Gastrocnemius medialis (tissue), 4 donors: Measurements from ENCODE around the gene AMELX. TPM values are rescaled to one million over a fixed set of nuclear protein-coding genes. Genes with fewer than 3 reads are reported as not detected.

Source experiments
- ATAC-seq, 2 donors: fragments of 150-250 bp; one replicate each; pipeline ENCODE4 v1.9.1; 2016
- DNase-seq, 2 donors: peaks; one replicate each; pipeline ENCODE4 v3.0.0-alpha.2; 2019
- H3K27ac ChIP-seq, 4 donors: fragments of 200-600 bp; sonication (generic); 1 replicate in 1 of 4; 2 replicates in 3 of 4; pipeline ENCODE4 v1.5.1; 2016 to 2018; ENCODE audit warnings: mild to moderate bottlenecking in 2 of 4, moderate library complexity in 1 of 4
- H3K27me3 ChIP-seq, 3 donors: fragments of 200-600 bp; sonication (generic) in 2 of 3; 1 replicate in 1 of 3; 2 replicates in 2 of 3; pipeline versions ENCODE4 v1.5.1 to v1.6.0; 2016 to 2019; ENCODE audit warnings: mild to moderate bottlenecking in 1 of 3, moderate library complexity in 1 of 3
- H3K36me3 ChIP-seq, 2 donors: fragments of 200-600 bp; sonication (generic) in 1 of 2; one replicate each; pipeline ENCODE4 v1.5.1; 2017 to 2018
- H3K4me1 ChIP-seq, 2 donors: fragments of 200-600 bp; sonication (generic) in 1 of 2; one replicate each; pipeline ENCODE4 v1.5.1; 2016 to 2017; ENCODE audit warnings: mild to moderate bottlenecking in 2 of 2
- H3K4me3 ChIP-seq, 4 donors: fragments of 200-600 bp; sonication (generic) in 3 of 4; 1 replicate in 1 of 4; 2 replicates in 3 of 4; pipeline ENCODE4 v1.5.1; 2016 to 2019; ENCODE audit warnings: mild to moderate bottlenecking in 2 of 4
- H3K9me3 ChIP-seq, 3 donors: fragments of 200-600 bp; sonication (generic) in 2 of 3; 1 replicate in 1 of 3; 2 replicates in 2 of 3; pipeline ENCODE4 v1.5.1; 2016 to 2019
- POLR2A ChIP-seq, 2 donors: fragments of 450-650 bp; IDR thresholded peaks; one replicate each; pipeline ENCODE4 v1.6.1; 2017; ENCODE audit warnings: antibody characterized with exemption in 2 of 2, mild to moderate bottlenecking in 2 of 2, moderate library complexity in 2 of 2
- in situ Hi-C, 4 donors: fragments of 200-750 bp; cut with MboI; loops; one replicate each; pipeline versions ENCODE4 v1.15.0 to v1.8.0; 2017; ENCODE audit warnings: low sequenced_read_pairs in 4 of 4
- intact Hi-C: fragments of 100-400 bp; cut with DNase I; formaldehyde crosslinking; loops from one replicate; pipeline ENCODE4 v1.15.1; 2023; ENCODE audit warnings: low total_unique reads
- total RNA-seq, 4 donors: library from RNA; depleted of rRNA; stranded (reverse); fragments of >200 nt; gene quantifications; one replicate each; pipeline versions ENCODE4 v1.1.0 to v1.2.3, GENCODE V29; 2016
- TF ChIP-seq, protein P1 (sequence below), 5 experiments: fragments of 450-650 bp in 3 of 5; fragments of 200-600 bp in 2 of 5; sonication (generic) in 2 of 5; IDR thresholded peaks in 4 of 5; conservative IDR thresholded peaks in 1 of 5; 1 replicate in 4 of 5; 2 replicates in 1 of 5; pipeline ENCODE4 v1.5.1; 2016 to 2019; ENCODE audit warnings: antibody characterized with exemption in 5 of 5, mild to moderate bottlenecking in 3 of 5, moderate library complexity in 3 of 5

AMELX gene
- total RNA-seq, 4 donors from 2014 or later, result not detected

DNA sequence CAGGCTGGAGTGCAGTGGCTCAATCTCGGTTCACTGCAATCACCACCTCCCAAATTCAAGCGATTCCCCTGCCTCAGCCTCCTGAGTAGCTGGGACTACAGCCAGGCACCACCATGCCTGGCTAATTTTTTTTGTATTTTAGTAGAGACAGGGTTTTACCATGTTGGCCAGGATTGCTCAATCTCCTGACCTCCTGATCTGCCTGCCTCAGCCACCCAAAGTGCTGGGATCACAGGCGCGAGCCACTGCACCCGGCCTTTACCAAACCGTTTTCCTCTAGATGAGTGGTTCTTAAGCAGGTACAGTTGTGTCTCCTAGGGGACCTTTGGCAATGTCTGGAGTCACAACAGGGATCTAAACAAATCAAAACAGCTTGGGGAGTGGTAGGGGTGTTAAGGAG lies 11.6 kb downstream of the AMELX start:
- Histone ChIP-seq H3K9me3 (no peaks in the 10 kb centered on the region), H3K4me3 (no peak overlapping the region), H3K4me1 (no peaks in the 10 kb centered on the region), H3K36me3 (no peaks in the 10 kb centered on the region), H3K27ac (no peak overlapping the region), H3K27me3 (no peaks in the 10 kb centered on the region)
- DNase-seq, result no peak
- in situ Hi-C loops (no loop called here), intact Hi-C loops (no loop called here)
- ATAC-seq, result no peak
- TF ChIP-seq POLR2A (IDR thresholded peaks at IDR 0.05), result no peak
- TF ChIP-seq, protein P1, sequence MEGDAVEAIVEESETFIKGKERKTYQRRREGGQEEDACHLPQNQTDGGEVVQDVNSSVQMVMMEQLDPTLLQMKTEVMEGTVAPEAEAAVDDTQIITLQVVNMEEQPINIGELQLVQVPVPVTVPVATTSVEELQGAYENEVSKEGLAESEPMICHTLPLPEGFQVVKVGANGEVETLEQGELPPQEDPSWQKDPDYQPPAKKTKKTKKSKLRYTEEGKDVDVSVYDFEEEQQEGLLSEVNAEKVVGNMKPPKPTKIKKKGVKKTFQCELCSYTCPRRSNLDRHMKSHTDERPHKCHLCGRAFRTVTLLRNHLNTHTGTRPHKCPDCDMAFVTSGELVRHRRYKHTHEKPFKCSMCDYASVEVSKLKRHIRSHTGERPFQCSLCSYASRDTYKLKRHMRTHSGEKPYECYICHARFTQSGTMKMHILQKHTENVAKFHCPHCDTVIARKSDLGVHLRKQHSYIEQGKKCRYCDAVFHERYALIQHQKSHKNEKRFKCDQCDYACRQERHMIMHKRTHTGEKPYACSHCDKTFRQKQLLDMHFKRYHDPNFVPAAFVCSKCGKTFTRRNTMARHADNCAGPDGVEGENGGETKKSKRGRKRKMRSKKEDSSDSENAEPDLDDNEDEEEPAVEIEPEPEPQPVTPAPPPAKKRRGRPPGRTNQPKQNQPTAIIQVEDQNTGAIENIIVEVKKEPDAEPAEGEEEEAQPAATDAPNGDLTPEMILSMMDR (IDR thresholded peaks at IDR 0.05 in 4 of 5, conservative IDR thresholded peaks at IDR 0.05 in 1 of 5), result no peak

DNA sequence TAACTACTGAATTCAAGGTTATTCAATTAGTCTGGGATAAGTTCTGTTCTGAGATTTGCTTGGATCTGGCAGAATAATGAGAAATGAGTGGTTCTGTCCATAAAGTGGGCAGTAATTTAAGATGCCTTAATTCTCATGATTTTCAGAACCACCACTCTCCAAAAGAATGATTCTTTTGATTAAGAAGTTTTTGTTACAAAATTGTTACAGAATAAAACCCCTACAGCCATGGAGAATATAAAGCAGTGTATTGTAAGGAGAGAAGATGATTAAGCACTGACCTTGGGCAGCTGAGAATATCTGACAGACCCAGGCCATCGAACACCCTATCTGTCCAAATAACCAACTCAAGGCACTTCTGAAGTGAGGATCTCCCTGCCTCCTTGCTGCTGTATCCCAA lies 12.4 kb downstream of the AMELX start:
- ATAC-seq, result no peak
- in situ Hi-C loops (no loop called here), intact Hi-C loops (no loop called here)
- H3K27me3 ChIP-seq, result no peaks in the 10 kb centered on the region
- no peak overlapping the region for H3K4me3 ChIP-seq
- H3K9me3 ChIP-seq, result no peaks in the 10 kb centered on the region
- no peaks in the 10 kb centered on the region for H3K4me1 ChIP-seq
- no peak overlapping the region for H3K27ac ChIP-seq
- no peaks in the 10 kb centered on the region for H3K36me3 ChIP-seq
- no peak for DNase-seq
- no peak for TF ChIP-seq POLR2A (IDR thresholded peaks at IDR 0.05)
- TF ChIP-seq, protein P1 (IDR thresholded peaks at IDR 0.05 in 4 of 5, conservative IDR thresholded peaks at IDR 0.05 in 1 of 5), result no peak

DNA sequence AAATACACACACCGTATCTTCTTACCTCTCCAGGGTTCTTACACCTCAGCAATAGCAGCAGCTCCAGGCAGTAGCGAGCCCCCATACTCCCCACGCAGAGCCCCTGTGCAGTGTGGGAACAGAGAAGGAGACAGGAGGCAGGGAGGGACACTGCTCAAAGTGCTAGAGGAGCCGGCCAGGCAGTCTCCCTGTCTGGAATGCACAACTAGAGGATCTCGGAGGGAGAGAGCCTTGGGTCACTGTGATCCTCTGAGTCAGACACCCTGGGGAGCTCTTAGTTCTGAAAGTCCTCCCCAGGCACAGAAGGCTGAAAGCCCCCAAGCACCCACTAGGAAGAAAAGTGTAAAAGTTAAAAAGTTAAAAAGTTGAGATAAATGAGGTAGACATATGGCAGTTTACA lies 16.0 kb downstream of the AMELX start:
- peak; percentile 70 to 74 for ATAC-seq
- peak overlapping the region in 1 of 4 donors; percentile 41 for H3K27ac ChIP-seq
- DNase-seq, result peak in 1 of 2 donors; percentile 19
- no peaks in the 10 kb centered on the region for H3K9me3 ChIP-seq
- H3K4me3 ChIP-seq, result no peak overlapping the region
- intact Hi-C loops, result no loop called here
- H3K27me3 ChIP-seq, result no peaks in the 10 kb centered on the region
- H3K36me3 ChIP-seq, result no peaks in the 10 kb centered on the region
- in situ Hi-C loops, result no loop called here
- no peaks in the 10 kb centered on the region for H3K4me1 ChIP-seq
- no peak for TF ChIP-seq POLR2A (IDR thresholded peaks at IDR 0.05)
- TF ChIP-seq, protein P1 (IDR thresholded peaks at IDR 0.05 in 4 of 5, conservative IDR thresholded peaks at IDR 0.05 in 1 of 5), result no peak

DNA sequence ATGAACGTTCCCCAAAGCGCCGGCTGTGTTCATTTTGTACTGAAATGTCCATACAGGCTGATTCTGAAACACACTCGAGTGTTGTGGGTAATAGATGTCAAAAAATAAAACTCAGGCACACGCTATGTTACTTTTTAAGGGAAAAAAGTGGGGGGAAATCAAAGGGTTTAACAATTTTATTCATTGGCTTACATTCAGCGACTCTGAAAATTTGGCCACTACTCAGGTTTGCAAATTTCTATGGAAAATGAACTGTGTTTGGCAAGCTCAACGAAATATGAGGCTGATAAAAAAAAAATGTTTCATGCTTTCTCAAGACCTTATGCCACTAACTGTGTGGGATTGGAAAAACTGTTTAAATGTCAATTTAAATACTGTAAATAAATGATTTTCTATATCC lies 18.5 kb downstream of the AMELX start:
- H3K36me3 ChIP-seq, result no peaks in the 10 kb centered on the region
- H3K9me3 ChIP-seq, result no peaks in the 10 kb centered on the region
- in situ Hi-C loops (no loop called here), intact Hi-C loops (no loop called here)
- no peaks in the 10 kb centered on the region for H3K27me3 ChIP-seq
- H3K4me1 ChIP-seq, result no peaks in the 10 kb centered on the region
- no peak overlapping the region for H3K4me3 ChIP-seq
- no peak overlapping the region for H3K27ac ChIP-seq
- TF ChIP-seq, protein P1 (IDR thresholded peaks at IDR 0.05 in 4 of 5, conservative IDR thresholded peaks at IDR 0.05 in 1 of 5), result no peak
- TF ChIP-seq POLR2A (IDR thresholded peaks at IDR 0.05), result no peak
- no peak for DNase-seq
- ATAC-seq, result no peak
